GM18870 (cell line): ENCODE data around the gene ALCAM.

Experiments used
- ATAC-seq: cut with Tn5 transposase; IDR thresholded peaks from one replicate; pipeline ENCODE4 v1.9.1; 2021; ENCODE audit warnings: moderate library complexity; ENCODE audit not compliant: unreplicated experiment

ALCAM gene

GRCh38 chr3:105366326-105367062 is at the start of gene ALCAM:
TSS of gene ALCAM (plus strand) at chr3:105366909.
- peak; percentile 43 for ATAC-seq

GRCh38 chr3:105317841-105318240 is 48.9 kb upstream of the ALCAM start:
- no peak for ATAC-seq

- peak; percentile 97 for ATAC-seq
These were observed 44.0 kb upstream of the ALCAM start for GRCh38 chr3:105322570-105323273.

- no peak for ATAC-seq
These were observed 43.5 kb upstream of the ALCAM start for GRCh38 chr3:105323274-105323599.

GRCh38 chr3:105324951-105325350 is 41.8 kb upstream of the ALCAM start:
- no peak for ATAC-seq

GRCh38 chr3:105327662-105328337 is 38.9 kb upstream of the ALCAM start:
- ATAC-seq = no peak

GRCh38 chr3:105328338-105328730 is 38.4 kb upstream of the ALCAM start:
- no peak for ATAC-seq

- ATAC-seq = no peak
These were observed 33.7 kb upstream of the ALCAM start for GRCh38 chr3:105332961-105333360.

GRCh38 chr3:105334138-105334882 is 32.4 kb upstream of the ALCAM start:
- peak; percentile 88 for ATAC-seq

- no peak for ATAC-seq
These were observed 26.8 kb upstream of the ALCAM start for GRCh38 chr3:105339946-105340345.

GRCh38 chr3:105343991-105344390 is 22.7 kb upstream of the ALCAM start:
- ATAC-seq = no peak

- no peak for ATAC-seq
These were observed 21.6 kb upstream of the ALCAM start for GRCh38 chr3:105345156-105345555.

GRCh38 chr3:105347625-105348302 is 18.9 kb upstream of the ALCAM start:
- peak; percentile 79 for ATAC-seq

GRCh38 chr3:105348307-105348706 is 18.4 kb upstream of the ALCAM start:
- ATAC-seq = no peak

GRCh38 chr3:105349684-105350387 is 16.9 kb upstream of the ALCAM start:
- no peak for ATAC-seq

GRCh38 chr3:105351821-105352220 is 14.9 kb upstream of the ALCAM start:
- ATAC-seq = no peak

- no peak for ATAC-seq
These were observed 13.7 kb upstream of the ALCAM start for GRCh38 chr3:105352976-105353375.

- ATAC-seq = no peak
These were observed 13.1 kb upstream of the ALCAM start for GRCh38 chr3:105353485-105354161.

- ATAC-seq = no peak
These were observed 12.3 kb upstream of the ALCAM start for GRCh38 chr3:105354429-105354828.
